IgD-negative memory B cell (primary cell): Measurements from ENCODE around the gene MTERF4. TPM values are rescaled to one million over a fixed set of nuclear protein-coding genes. Genes with fewer than 3 reads are reported as not detected.

Experiments
- H3K27ac Mint-ChIP-seq, 3 donors: one replicate each; pipeline ENCODE4 v1.8.0; 2020 to 2022; ENCODE audit warnings: mild to moderate bottlenecking in 3 of 3, mixed read lengths in 3 of 3, moderate library complexity in 1 of 3
- H3K27me3 Mint-ChIP-seq: one replicate; pipeline ENCODE4 v1.8.0; 2021; ENCODE audit warnings: mixed read lengths
- H3K36me3 Mint-ChIP-seq: one replicate; pipeline ENCODE4 v1.8.0; 2020; ENCODE audit warnings: mild to moderate bottlenecking, mixed read lengths
- H3K4me1 Mint-ChIP-seq, 3 donors: one replicate each; pipeline ENCODE4 v1.8.0; 2020 to 2022; ENCODE audit warnings: mixed read lengths in 3 of 3, mild to moderate bottlenecking in 1 of 3
- H3K4me3 Mint-ChIP-seq, 4 donors: one replicate each; pipeline ENCODE4 v1.8.0; 2020 to 2022; ENCODE audit warnings: mild to moderate bottlenecking in 4 of 4, mixed read lengths in 4 of 4, moderate library complexity in 3 of 4
- H3K9me3 Mint-ChIP-seq, 3 donors: one replicate each; pipeline ENCODE4 v1.8.0; 2020 to 2021; ENCODE audit warnings: mixed read lengths in 3 of 3, mild to moderate bottlenecking in 1 of 3
- polyA plus RNA-seq: library from polyadenylated mRNA; unstranded; fragments of 300-500 nt; fragmentation: Illumina TruSeq; gene quantifications from one replicate; pipeline ENCODE4 v1.2.3, GENCODE V29; 2021

The MTERF4 gene
- polyA plus RNA-seq, 1 donor from 2014 or later = 65.6 TPM

GRCh38 chr2:241068942-241069810 lies 32.9 kb downstream of the MTERF4 start:
- no peaks in the 10 kb centered on the region for H3K4me1 Mint-ChIP-seq
- H3K4me3 Mint-ChIP-seq = no peak overlapping the region
- no peaks in the 10 kb centered on the region for H3K9me3 Mint-ChIP-seq
- H3K36me3 Mint-ChIP-seq = peaks cover 2% of the 10 kb centered on the region
- H3K27me3 Mint-ChIP-seq = no peaks in the 10 kb centered on the region
- peak overlapping the region in 1 of 3 donors; percentile 50 for H3K27ac Mint-ChIP-seq

- Mint-ChIP-seq H3K36me3 (no peaks in the 10 kb centered on the region), H3K4me3 (no peak overlapping the region), H3K27ac (peak overlapping the region in 2 of 3 donors; percentile 50 to 82), H3K27me3 (no peaks in the 10 kb centered on the region), H3K9me3 (no peaks in the 10 kb centered on the region), H3K4me1 (no peaks in the 10 kb centered on the region)
Measured at GRCh38 chr2:241068136-241068941, 33.7 kb downstream of the MTERF4 start.

- H3K9me3 Mint-ChIP-seq = no peaks in the 10 kb centered on the region
- no peaks in the 10 kb centered on the region for H3K36me3 Mint-ChIP-seq
- H3K4me3 Mint-ChIP-seq = no peak overlapping the region
- no peak overlapping the region for H3K27ac Mint-ChIP-seq
- no peaks in the 10 kb centered on the region for H3K27me3 Mint-ChIP-seq
- no peaks in the 10 kb centered on the region for H3K4me1 Mint-ChIP-seq
Measured at GRCh38 chr2:241067501-241068135, 34.5 kb downstream of the MTERF4 start.

- Mint-ChIP-seq H3K36me3 (no peaks in the 10 kb centered on the region), H3K9me3 (no peaks in the 10 kb centered on the region), H3K27ac (no peak overlapping the region), H3K27me3 (no peaks in the 10 kb centered on the region), H3K4me1 (no peaks in the 10 kb centered on the region), H3K4me3 (no peak overlapping the region)
Measured at GRCh38 chr2:241066893-241067341, 35.2 kb downstream of the MTERF4 start.

- Mint-ChIP-seq H3K9me3 (no peaks in the 10 kb centered on the region), H3K4me1 (no peaks in the 10 kb centered on the region), H3K27me3 (no peaks in the 10 kb centered on the region), H3K4me3 (peak overlapping the region in 1 of 4 donors; percentile 87), H3K36me3 (no peaks in the 10 kb centered on the region), H3K27ac (no peak overlapping the region)
Measured at GRCh38 chr2:241066171-241066892, 35.8 kb downstream of the MTERF4 start.

GRCh38 chr2:241065355-241065803 lies 36.7 kb downstream of the MTERF4 start:
- no peaks in the 10 kb centered on the region for H3K27me3 Mint-ChIP-seq
- no peak overlapping the region for H3K27ac Mint-ChIP-seq
- no peaks in the 10 kb centered on the region for H3K36me3 Mint-ChIP-seq
- no peaks in the 10 kb centered on the region for H3K9me3 Mint-ChIP-seq
- peak overlapping the region in 1 of 4 donors; percentile 33 for H3K4me3 Mint-ChIP-seq
- H3K4me1 Mint-ChIP-seq = peaks cover 0 to 2% (median 0%) of the 10 kb centered on the region in 3 donors

GRCh38 chr2:241064802-241065354 lies 37.2 kb downstream of the MTERF4 start:
- no peaks in the 10 kb centered on the region for H3K9me3 Mint-ChIP-seq
- H3K4me3 Mint-ChIP-seq = peak overlapping the region in 1 of 4 donors; percentile 33
- H3K36me3 Mint-ChIP-seq = no peaks in the 10 kb centered on the region
- H3K27me3 Mint-ChIP-seq = no peaks in the 10 kb centered on the region
- no peak overlapping the region for H3K27ac Mint-ChIP-seq
- peaks cover 0 to 2% (median 0%) of the 10 kb centered on the region in 3 donors for H3K4me1 Mint-ChIP-seq

- Mint-ChIP-seq H3K9me3 (no peaks in the 10 kb centered on the region), H3K27ac (peak overlapping the region in 2 of 3 donors; percentile 45 to 87), H3K4me1 (peaks cover 0 to 4% (median 0%) of the 10 kb centered on the region in 3 donors), H3K36me3 (no peaks in the 10 kb centered on the region), H3K27me3 (no peaks in the 10 kb centered on the region), H3K4me3 (peak overlapping the region in 3 of 4 donors; percentile 37 to 68 (median 63))
Measured at GRCh38 chr2:241064008-241064801, 37.9 kb downstream of the MTERF4 start.

- no peaks in the 10 kb centered on the region for H3K9me3 Mint-ChIP-seq
- H3K36me3 Mint-ChIP-seq = no peaks in the 10 kb centered on the region
- peak overlapping the region in 3 of 4 donors; percentile 37 to 63 (median 62) for H3K4me3 Mint-ChIP-seq
- H3K27me3 Mint-ChIP-seq = no peaks in the 10 kb centered on the region
- peak overlapping the region in 2 of 3 donors; percentile 45 to 87 for H3K27ac Mint-ChIP-seq
- peaks cover 0 to 7% (median 0%) of the 10 kb centered on the region in 3 donors for H3K4me1 Mint-ChIP-seq
Measured at GRCh38 chr2:241063587-241063986, 38.5 kb downstream of the MTERF4 start.

- Mint-ChIP-seq H3K4me1 (peaks cover 0 to 7% (median 0%) of the 10 kb centered on the region in 3 donors), H3K36me3 (no peaks in the 10 kb centered on the region), H3K9me3 (no peaks in the 10 kb centered on the region), H3K27ac (no peak overlapping the region), H3K4me3 (peak overlapping the region in 1 of 4 donors; percentile 17), H3K27me3 (no peaks in the 10 kb centered on the region)
Measured at GRCh38 chr2:241063093-241063551, 39.0 kb downstream of the MTERF4 start.

GRCh38 chr2:241062389-241063092 lies 39.5 kb downstream of the MTERF4 start:
- peak overlapping the region in 1 of 3 donors; percentile 39 for H3K27ac Mint-ChIP-seq

GRCh38 chr2:241061275-241061674 lies 40.8 kb downstream of the MTERF4 start:
- H3K27ac Mint-ChIP-seq = peak overlapping the region in 1 of 3 donors; percentile 45

More at GRCh38 chr2:241062389-241063092, 39.5 kb downstream of the MTERF4 start:
- Mint-ChIP-seq H3K4me3 (no peak overlapping the region), H3K36me3 (no peaks in the 10 kb centered on the region), H3K27me3 (no peaks in the 10 kb centered on the region), H3K9me3 (no peaks in the 10 kb centered on the region), H3K4me1 (peaks cover 0 to 10% (median 3%) of the 10 kb centered on the region in 3 donors)

More at GRCh38 chr2:241061275-241061674, 40.8 kb downstream of the MTERF4 start:
- Mint-ChIP-seq H3K4me3 (no peak overlapping the region), H3K36me3 (no peaks in the 10 kb centered on the region), H3K4me1 (peaks cover 0 to 10% (median 3%) of the 10 kb centered on the region in 3 donors), H3K27me3 (no peaks in the 10 kb centered on the region), H3K9me3 (no peaks in the 10 kb centered on the region)
